ENCODE measurements around the gene GGACT.
"Not testable (repeated sequence)": the region's sequence is repeated elsewhere in the genome, so short reads cannot be mapped to it uniquely, and the experiment has no call there.

Gene GGACT

DNA sequence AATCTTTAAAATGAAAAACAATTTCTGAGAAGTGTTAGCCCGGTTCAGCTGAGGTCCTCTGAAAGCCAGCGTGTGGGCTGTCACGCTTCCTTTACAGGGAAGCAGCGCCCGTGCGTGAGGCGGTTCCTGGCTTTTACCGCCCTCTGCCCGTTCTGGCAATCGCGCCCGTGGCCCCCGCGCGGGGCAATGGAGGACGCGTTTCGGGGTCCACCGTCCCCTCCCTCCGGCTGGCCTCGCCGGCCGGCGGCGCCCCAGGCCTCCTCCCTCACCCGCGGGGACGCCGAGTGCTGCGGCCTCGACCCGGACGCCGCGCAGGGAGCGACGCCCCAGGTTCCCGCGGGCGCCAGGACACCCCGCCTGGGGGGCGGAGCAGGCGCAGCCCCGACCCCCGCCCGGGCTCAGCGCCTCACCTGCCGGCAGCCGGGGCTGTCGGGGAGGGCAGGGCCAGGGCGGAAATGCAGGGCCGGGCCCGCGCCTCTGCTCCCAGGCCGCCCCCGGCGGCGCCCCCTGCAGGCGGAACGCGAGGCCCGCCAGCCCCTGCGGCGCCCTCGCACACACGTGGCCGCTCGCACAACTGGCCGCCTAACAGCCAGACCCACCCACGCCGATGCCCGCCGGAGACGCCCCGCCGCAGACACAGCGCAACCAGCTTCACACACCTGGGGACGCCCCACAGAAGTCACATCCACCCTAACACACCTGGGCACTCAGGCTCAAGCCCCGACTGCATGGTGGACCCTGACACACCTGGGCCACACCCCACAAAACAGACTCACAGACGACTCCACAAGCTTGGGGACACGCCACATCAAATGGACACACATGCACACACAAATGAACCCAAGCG lies at the start of gene GGACT:
Gene GGACT, minus strand, starts transcription at position 459 of the 847 bp plus-strand sequence. CDS start 56,198 bp downstream, outside the sequence.
- DNase-seq (ENCODE audit: low spot score) = peak; percentile 89

DNA sequence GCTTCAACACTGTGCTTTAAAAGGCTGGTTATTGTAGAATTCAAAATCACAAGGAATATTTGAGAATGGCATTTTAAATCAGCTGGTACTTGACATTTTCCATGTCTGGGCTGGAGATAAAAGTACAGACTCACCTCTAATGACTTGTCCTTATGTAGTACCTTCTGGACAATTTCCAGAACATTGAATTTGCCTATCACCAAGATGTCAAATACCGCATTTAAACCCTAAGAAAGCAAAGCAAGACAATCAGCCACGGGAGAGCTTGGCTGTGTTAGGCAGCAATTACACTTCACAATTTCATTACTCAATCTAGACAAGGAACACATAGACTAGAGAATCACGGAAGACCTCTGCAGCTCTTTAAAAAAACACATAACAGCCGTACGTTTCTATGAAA lies 49.2 kb upstream of the GGACT start:
- DNase-seq (ENCODE audit: low spot score) = no peak

- DNase-seq (ENCODE audit: low spot score) = no peak
Measured at GRCh38 chr13:100637380-100637779, 48.8 kb upstream of the GGACT start.

DNA sequence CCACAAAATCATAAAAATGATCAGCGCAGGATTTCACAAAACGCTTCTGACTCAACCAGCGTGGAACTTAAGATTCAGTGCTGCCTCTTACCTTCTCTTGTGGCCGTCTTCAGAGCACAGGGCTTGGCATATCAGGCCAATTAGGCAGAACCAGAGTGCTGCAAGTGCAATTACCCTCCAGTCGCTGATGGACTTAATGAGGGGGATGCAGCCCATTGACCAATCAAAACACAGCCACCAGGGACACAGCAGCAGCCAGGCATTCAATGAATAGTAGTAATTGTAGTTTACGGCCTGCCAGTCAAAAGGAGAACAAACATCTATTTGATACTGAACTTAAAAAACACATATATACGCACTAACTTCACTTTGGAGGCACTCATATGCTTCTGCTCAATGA lies 47.9 kb upstream of the GGACT start:
- DNase-seq (ENCODE audit: low spot score) = no peak

- DNase-seq (ENCODE audit: low spot score) = no peak
Measured at GRCh38 chr13:100636004-100636403, 47.4 kb upstream of the GGACT start.

GRCh38 chr13:100634696-100635095 lies 46.1 kb upstream of the GGACT start:
- no peak for DNase-seq (ENCODE audit: low spot score)

DNA sequence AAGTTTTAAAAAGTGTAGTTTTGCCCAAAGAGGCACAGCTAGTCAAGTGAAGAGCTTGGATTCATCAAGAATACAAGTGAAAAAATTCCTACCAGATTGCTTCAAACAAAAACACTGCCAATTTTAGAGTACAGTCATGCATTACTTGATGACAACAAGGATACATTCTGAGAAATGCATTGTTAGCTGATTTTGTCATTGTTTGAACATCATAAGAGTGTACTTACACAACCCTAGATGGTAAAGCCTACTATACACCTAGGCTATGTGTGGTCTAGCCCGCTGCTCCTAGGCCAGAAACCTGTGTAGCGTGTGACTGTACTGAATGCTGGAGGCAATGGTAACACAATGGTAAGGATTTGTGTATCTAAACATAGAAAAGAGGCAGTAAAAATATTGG lies 44.9 kb upstream of the GGACT start:
- no peak for DNase-seq (ENCODE audit: low spot score)

GRCh38 chr13:100630555-100630954 lies 42.0 kb upstream of the GGACT start:
- DNase-seq (ENCODE audit: low spot score) = no peak

GRCh38 chr13:100627120-100627519 lies 38.5 kb upstream of the GGACT start:
- no peak for DNase-seq (ENCODE audit: low spot score)

- DNase-seq (ENCODE audit: low spot score) = no peak
Measured at GRCh38 chr13:100625447-100625846, 36.9 kb upstream of the GGACT start.

DNA sequence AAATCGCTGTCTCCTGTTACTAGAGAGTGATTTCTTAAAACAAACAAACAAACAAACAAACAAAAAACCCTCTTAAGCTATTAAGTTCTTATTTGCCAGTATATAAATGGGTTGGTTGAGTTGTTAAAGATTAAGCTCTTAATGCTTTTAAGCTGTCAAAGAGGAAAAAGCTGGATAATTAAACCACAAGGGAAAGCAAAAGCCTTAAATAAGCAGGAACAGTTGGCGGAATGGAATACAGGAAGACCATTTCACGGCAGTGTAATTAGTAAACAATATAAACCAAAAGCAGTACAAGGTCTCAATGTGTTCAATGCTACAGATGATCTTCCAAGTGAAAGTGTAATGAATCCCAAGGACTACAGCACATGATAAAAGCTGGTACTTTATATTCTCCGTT lies 32.2 kb upstream of the GGACT start:
- DNase-seq (ENCODE audit: low spot score) = no peak

- DNase-seq (ENCODE audit: low spot score) = no peak
Measured at GRCh38 chr13:100619940-100620339, 31.4 kb upstream of the GGACT start.

- not testable (repeated sequence) for DNase-seq (ENCODE audit: low spot score)
Measured at GRCh38 chr13:100618897-100619296, 30.3 kb upstream of the GGACT start.

DNA sequence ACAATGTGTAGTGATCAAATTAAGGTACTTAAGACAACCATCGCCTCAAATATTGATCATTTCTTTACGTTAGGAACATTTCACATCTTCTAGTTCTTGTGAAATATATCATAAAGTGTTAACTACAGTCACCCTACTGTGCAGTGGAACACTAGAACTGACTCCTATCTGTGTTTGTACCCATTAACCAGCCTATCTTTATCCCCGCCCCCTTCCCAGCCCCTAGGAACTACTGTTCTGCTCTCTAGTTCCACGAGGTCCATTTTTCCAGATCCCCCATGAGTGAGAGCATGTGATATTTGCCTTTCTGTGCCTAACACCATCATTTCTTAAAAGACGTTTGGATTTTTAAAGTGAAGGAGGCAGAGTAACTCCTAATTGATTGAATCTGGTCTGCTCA lies 24.4 kb upstream of the GGACT start:
- DNase-seq (ENCODE audit: low spot score) = no peak

DNA sequence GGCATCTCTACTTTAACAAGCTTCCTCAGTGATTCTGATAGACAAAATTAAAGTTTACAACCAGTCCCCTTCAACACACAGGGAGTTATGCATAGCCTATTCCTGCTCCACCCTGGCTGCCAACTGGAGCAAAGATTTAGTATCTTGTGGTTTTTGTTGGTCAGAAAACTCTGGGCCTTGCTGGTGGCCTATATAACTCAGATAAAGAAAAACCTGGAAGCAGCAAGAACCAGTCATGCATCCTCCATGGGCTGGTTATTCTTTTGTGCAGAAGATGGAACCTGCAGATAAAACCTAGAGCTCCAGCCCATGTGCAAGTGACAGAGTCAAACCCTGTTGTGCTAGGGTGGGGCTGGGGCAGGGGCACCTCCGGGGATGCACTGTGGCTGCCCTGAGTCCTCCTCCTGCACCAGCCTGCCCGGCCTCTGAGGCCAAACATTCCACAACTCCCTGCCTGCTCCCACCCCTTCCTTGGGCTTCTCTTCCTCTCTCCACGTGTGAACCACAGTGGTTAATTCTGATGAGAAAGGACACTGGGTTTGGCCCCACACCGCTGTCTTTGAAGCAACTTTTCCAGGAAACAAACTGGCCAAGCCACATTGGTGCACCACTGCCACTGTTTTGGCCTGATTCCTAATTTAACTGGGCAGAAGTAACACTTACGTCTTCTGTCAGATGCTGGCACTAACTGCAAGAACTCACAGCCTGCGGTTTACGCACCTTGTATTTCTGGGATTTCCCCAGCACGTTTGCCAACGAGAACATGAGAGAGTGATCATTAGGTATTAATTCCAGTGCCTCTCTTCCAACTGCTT lies 23.3 kb upstream of the GGACT start:
- peak; percentile 20 for DNase-seq (ENCODE audit: low spot score)

DNA sequence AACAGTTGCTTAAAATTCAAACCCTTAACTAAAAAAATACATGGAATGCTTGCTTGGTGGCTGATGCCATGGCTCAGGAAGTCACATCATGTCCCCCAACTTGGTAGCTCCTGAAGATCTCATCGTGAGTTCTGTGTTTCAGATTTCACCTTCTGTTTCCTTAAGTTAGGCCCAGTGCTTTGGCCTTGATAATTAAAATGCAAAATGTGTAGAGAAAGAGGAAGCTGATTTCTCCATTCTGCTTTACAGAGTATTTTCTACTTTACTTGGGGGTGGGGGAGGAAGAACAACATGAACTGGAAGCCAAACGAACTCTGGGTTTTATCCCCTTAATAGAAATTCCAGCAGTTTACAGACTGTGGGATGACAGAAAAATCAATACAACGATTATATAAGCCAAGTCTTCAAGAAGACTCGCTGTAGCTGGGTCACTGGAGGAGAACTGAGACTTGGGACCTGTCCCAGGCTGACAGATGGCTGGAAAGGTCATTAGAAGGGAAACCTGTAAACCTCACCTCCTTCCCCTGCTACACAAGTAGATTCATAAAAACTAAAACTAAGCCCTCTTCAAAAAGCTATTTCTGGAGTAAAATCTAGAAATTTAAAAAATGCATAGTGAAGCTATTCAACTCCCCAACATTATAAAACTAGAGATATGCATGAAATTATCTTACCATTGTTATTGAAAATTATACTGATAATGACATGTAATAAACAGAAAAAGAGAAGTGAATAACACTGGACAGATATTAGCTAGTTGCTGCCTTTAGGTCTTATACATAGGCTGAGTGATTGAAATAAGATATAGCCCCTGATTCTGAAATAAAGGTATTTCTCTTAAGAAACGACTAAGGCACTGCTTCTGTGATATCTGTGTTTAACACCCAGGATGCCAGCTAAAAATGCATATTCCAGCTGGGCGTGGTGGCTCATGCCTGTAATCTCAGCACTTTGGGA lies 22.1 kb upstream of the GGACT start:
- no peak for DNase-seq (ENCODE audit: low spot score)

DNA sequence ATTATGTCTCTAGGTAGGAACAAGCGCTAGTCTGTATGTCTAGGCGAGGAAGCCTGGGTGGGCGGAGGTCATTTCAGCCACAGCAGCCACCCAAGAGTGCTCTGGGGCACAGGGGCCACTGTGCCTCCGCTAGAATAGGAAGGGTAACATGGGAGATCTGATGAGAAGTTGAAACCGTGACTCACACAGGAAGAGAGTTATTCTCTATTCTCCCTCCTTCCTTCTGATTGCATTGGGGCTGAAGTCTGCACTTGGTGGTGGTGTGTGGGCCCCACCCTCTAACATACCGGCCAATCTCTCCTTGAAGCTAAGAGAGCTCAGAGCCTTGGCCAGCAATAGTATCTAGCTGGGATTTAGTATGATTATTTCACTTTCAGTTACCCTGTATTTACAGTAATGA lies 20.3 kb upstream of the GGACT start:
- peak; percentile 32 for DNase-seq (ENCODE audit: low spot score)

DNA sequence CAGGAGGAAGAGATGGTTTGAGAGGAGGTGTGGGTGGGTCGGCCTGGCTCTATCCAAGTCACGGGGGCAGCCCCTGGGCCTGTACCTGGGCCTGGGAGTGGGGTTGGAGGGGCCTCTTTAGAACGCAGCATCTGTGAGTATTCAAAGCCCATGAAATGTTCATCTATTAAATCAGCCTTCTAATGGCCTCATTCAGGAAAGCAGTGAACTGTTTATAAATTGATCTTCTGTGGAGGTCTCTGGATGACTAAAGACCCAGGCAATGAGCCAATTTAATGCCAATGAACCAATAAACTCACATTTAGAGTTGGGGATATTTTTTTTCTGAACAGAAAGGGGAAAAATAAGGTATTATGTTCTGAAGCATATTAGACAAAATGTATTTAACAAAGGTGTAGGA lies 19.9 kb upstream of the GGACT start:
- no peak for DNase-seq (ENCODE audit: low spot score)

GRCh38 chr13:100604918-100605710 lies 16.5 kb upstream of the GGACT start:
- DNase-seq (ENCODE audit: low spot score) = no peak

- no peak for DNase-seq (ENCODE audit: low spot score)
Measured at GRCh38 chr13:100602493-100603111, 14.0 kb upstream of the GGACT start.

GRCh38 chr13:100601716-100602115 lies 13.1 kb upstream of the GGACT start:
- DNase-seq (ENCODE audit: low spot score) = no peak

Data from CD4-positive, alpha-beta T cell treated with Interleukin-15 for 4 hours (primary cell).